Raji (cell line): ENCODE measurements around the gene SLC39A6.

Experiments
- POLR2A ChIP-seq: IDR thresholded peaks from 2 replicates; pipeline ENCODE4 v1.6.1; 2011; ENCODE audit warnings: low read depth, low read length, control low read depth; ENCODE audit not compliant: insufficient read depth

The SLC39A6 gene

GRCh38 chr18:36129300-36130038 lies at the start of gene SLC39A6, which contains the start of gene ELP2:
TSS of gene SLC39A6 (minus strand) at chr18:36129340. CDS start at chr18:36127007, 2,333 bp downstream.
TSS of gene ELP2 (plus strand) at chr18:36129899. CDS start at chr18:36129934, 35 bp downstream.
- TF ChIP-seq POLR2A = peak; percentile 95

- TF ChIP-seq POLR2A = no peak
Observed at GRCh38 chr18:36177913-36178312, 48.8 kb upstream of the SLC39A6 start.

- no peak for TF ChIP-seq POLR2A
Observed at GRCh38 chr18:36176711-36177110, 47.6 kb upstream of the SLC39A6 start.

- no peak for TF ChIP-seq POLR2A
Observed at GRCh38 chr18:36176177-36176584, 47.0 kb upstream of the SLC39A6 start.

GRCh38 chr18:36175481-36175880 lies 46.3 kb upstream of the SLC39A6 start:
- TF ChIP-seq POLR2A = no peak

GRCh38 chr18:36169938-36170337 lies 40.8 kb upstream of the SLC39A6 start:
- TF ChIP-seq POLR2A = no peak

GRCh38 chr18:36167692-36168218 lies 38.6 kb upstream of the SLC39A6 start:
- TF ChIP-seq POLR2A = no peak

- TF ChIP-seq POLR2A = no peak
Observed at GRCh38 chr18:36162981-36163380, 33.8 kb upstream of the SLC39A6 start.

- no peak for TF ChIP-seq POLR2A
Observed at GRCh38 chr18:36160959-36161371, 31.8 kb upstream of the SLC39A6 start.

- no peak for TF ChIP-seq POLR2A
Observed at GRCh38 chr18:36158266-36158867, 29.2 kb upstream of the SLC39A6 start.

GRCh38 chr18:36157441-36157840 lies 28.3 kb upstream of the SLC39A6 start:
- no peak for TF ChIP-seq POLR2A

- TF ChIP-seq POLR2A = no peak
Observed at GRCh38 chr18:36155851-36156757, 27.0 kb upstream of the SLC39A6 start.

GRCh38 chr18:36153771-36154170 lies 24.6 kb upstream of the SLC39A6 start:
- no peak for TF ChIP-seq POLR2A

GRCh38 chr18:36153203-36153602 lies 24.1 kb upstream of the SLC39A6 start:
- TF ChIP-seq POLR2A = no peak

GRCh38 chr18:36152781-36153180 lies 23.6 kb upstream of the SLC39A6 start:
- no peak for TF ChIP-seq POLR2A

- TF ChIP-seq POLR2A = no peak
Observed at GRCh38 chr18:36149514-36150289, 20.6 kb upstream of the SLC39A6 start.
